ENCODE results near the gene MOXD1.

MOXD1 gene

DNA sequence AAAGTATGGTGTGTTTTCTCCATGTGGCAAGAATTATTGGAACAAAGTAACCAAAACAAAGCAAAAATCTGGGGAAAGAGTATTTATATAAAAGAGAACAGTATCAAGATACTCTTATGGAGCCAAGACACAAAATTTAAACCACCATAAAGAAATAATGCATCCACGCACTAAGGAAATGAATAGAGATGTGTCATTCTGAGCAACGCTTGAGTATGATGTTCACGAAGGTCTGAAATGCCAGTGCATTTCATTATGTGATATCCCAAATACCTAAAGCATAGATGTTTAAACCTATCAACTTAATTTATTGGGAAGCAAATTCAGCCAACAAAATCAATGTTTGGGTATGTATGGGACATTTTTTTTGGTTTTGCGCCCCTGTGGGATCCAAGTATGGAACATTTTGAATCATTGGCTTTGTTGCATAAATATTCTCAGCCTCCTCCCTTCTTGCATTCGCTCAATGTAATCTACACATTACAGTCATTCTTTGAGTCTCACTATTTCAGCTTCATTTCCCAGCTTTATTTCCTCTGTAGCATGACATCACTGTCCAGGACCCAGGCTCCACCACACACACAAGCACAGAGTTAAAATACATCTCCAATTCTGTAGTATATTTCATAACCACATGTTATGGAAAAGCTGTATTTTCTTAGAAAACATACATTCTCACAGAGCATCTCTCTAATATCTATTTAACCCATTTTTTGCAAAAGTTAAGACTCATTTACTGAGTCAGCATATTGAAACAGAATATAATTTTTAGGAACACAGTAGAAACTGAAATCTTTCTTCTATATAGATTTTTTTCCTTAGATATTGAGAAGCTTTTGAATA lies 11.6 kb upstream of the MOXD1 start:
- TF ChIP-seq, protein P1, sequence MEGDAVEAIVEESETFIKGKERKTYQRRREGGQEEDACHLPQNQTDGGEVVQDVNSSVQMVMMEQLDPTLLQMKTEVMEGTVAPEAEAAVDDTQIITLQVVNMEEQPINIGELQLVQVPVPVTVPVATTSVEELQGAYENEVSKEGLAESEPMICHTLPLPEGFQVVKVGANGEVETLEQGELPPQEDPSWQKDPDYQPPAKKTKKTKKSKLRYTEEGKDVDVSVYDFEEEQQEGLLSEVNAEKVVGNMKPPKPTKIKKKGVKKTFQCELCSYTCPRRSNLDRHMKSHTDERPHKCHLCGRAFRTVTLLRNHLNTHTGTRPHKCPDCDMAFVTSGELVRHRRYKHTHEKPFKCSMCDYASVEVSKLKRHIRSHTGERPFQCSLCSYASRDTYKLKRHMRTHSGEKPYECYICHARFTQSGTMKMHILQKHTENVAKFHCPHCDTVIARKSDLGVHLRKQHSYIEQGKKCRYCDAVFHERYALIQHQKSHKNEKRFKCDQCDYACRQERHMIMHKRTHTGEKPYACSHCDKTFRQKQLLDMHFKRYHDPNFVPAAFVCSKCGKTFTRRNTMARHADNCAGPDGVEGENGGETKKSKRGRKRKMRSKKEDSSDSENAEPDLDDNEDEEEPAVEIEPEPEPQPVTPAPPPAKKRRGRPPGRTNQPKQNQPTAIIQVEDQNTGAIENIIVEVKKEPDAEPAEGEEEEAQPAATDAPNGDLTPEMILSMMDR (IDR thresholded peaks at IDR 0.05) = no peak
- H3K9ac ChIP-seq = no peak overlapping the region
- H3K79me2 ChIP-seq = no peaks in the 10 kb centered on the region
- no peaks in the 10 kb centered on the region for H3K4me1 ChIP-seq
- H2AFZ ChIP-seq = no peak overlapping the region
- no peaks in the 10 kb centered on the region for H3K9me3 ChIP-seq (ENCODE audit: control insufficient read depth, low read length)
- no peaks in the 10 kb centered on the region for H3K27me3 ChIP-seq (ENCODE audit: control insufficient read depth, insufficient read depth, low read length)
- no peak overlapping the region for H3K4me2 ChIP-seq (ENCODE audit: low read length)
- no peak overlapping the region for H3K4me3 ChIP-seq (ENCODE audit: low read depth, low read length)
- H3K27ac ChIP-seq = no peak overlapping the region
- no peaks in the 10 kb centered on the region for H3K36me3 ChIP-seq (ENCODE audit: control insufficient read depth, insufficient read depth, low read length)

GRCh38 chr6:132411296-132411695 lies 10.0 kb upstream of the MOXD1 start:
- Histone ChIP-seq H3K27me3 (ENCODE audit: control insufficient read depth, insufficient read depth, low read length) (no peaks in the 10 kb centered on the region), H3K9ac (no peak overlapping the region), H2AFZ (no peak overlapping the region), H3K27ac (no peak overlapping the region), H3K4me2 (ENCODE audit: low read length) (no peak overlapping the region), H3K4me1 (no peaks in the 10 kb centered on the region), H3K79me2 (no peaks in the 10 kb centered on the region), H3K36me3 (ENCODE audit: control insufficient read depth, insufficient read depth, low read length) (no peaks in the 10 kb centered on the region), H3K9me3 (ENCODE audit: control insufficient read depth, low read length) (no peaks in the 10 kb centered on the region), H3K4me3 (ENCODE audit: low read depth, low read length) (no peak overlapping the region)
- TF ChIP-seq, protein P1 (IDR thresholded peaks at IDR 0.05) = no peak

GRCh38 chr6:132410830-132411229 lies 9.6 kb upstream of the MOXD1 start:
- Histone ChIP-seq H3K4me2 (ENCODE audit: low read length) (no peak overlapping the region), H3K4me1 (no peaks in the 10 kb centered on the region), H3K27me3 (ENCODE audit: control insufficient read depth, insufficient read depth, low read length) (no peaks in the 10 kb centered on the region), H3K36me3 (ENCODE audit: control insufficient read depth, insufficient read depth, low read length) (no peaks in the 10 kb centered on the region), H3K79me2 (no peaks in the 10 kb centered on the region), H3K4me3 (ENCODE audit: low read depth, low read length) (no peak overlapping the region), H3K9me3 (ENCODE audit: control insufficient read depth, low read length) (no peaks in the 10 kb centered on the region), H3K9ac (no peak overlapping the region), H2AFZ (no peak overlapping the region), H3K27ac (no peak overlapping the region)
- TF ChIP-seq, protein P1 (IDR thresholded peaks at IDR 0.05) = no peak

DNA sequence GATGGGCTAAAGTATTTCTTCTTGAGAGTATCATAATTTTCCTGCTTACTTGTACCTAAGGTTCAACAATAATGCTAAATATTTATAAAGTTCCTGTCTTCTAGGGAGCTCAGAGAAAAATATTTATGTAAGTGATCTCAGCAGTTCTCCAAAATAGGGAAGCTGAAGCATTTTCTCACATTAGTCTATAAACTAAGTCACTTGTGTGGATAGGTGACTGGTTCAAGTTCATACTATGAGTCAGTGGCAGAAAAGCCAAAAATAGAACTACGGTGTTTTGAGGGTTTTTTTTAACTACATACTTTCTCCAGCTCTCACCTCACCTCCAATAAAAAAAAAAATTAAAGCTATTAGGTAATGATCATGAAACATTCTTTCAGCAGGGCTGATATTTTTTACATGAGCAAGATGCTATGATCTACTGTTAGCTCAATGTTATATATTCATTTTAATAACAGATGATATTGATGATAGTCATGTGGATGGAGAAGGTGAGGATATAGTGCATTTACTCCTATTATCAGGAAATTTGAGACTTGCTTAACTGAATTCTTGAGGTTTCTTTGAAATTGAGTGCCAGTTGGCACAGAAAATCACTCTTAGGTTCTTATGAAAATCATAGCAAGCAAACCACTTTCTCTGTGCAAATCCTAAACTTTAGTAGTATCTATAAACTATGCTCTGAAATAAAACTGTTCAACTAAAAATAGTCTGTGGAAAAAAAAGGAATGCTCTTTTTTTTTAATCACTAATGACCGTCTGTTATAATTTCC lies 4.1 kb upstream of the MOXD1 start:
- H3K27ac ChIP-seq = no peak overlapping the region
- H3K4me3 ChIP-seq (ENCODE audit: low read depth, low read length) = no peak overlapping the region
- TF ChIP-seq, protein P1 (IDR thresholded peaks at IDR 0.05) = no peak
- no peaks in the 10 kb centered on the region for H3K27me3 ChIP-seq (ENCODE audit: control insufficient read depth, insufficient read depth, low read length)
- no peaks in the 10 kb centered on the region for H3K79me2 ChIP-seq
- H3K9ac ChIP-seq = no peak overlapping the region
- H3K9me3 ChIP-seq (ENCODE audit: control insufficient read depth, low read length) = no peaks in the 10 kb centered on the region
- no peaks in the 10 kb centered on the region for H3K36me3 ChIP-seq (ENCODE audit: control insufficient read depth, insufficient read depth, low read length)
- no peak overlapping the region for H2AFZ ChIP-seq
- no peak overlapping the region for H3K4me2 ChIP-seq (ENCODE audit: low read length)
- H3K4me1 ChIP-seq = no peaks in the 10 kb centered on the region

Data from parathyroid adenoma (tissue), 2 donors.